DMS79 (cell line): ENCODE measurements around the gene BRAT1.
"Not testable (repeated sequence)": the region's sequence is repeated elsewhere in the genome, so short reads cannot be mapped to it uniquely, and the experiment has no call there.

Source experiments
- DNase-seq: peaks from one replicate; lab custom pipeline; 2025; lab: John Stamatoyannopoulos, UW

BRAT1 gene

DNA sequence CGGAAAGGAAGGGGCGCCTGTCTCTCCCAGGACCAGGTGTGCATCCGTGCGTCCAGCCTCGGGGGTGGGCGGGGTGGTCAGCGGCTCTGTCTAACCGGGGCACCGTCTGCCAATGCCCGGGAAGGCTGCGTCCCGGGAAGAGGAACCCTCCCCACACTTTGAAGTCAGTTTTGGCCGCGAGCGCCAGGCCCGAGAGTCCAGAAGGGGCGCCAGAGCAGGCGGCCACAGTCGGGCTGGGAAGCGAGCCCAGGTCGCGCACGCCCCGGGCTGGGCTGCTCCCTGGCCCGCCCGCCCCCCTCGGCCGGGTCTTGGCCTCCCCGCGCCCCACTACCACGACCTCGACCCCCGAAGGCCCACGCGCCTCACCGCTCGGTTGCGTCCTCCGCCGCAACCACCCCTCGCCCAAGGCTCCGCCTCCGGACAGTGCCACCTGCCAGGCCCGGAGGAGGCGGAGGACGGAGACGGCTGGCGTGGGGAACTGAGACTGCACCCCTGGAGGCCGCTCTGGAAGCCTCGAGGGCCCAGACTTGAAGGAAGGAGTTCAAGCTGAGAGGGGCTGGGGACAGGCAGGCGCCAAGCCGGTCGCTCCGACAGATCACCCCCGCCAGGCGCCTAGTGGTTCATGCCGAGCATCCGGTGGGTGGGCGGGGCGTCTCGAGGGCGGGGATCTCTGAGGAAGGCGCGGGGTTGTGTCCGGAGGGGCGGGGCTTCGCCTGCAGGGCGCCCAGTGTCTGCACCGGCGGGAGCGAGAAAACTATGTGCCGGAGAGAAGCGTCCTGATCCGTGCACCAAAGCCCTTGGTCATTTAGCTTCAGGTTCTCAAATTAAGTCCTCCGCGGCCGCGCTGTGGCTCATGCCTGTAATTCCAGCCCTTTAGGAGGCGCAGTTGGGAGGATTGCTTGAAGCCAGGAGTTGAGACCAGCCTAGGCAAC is at the start of gene BRAT1:
Gene BRAT1 (minus strand): TSS at position 404 of the 932 bp plus-strand sequence. CDS start 1,093 bp downstream, outside the sequence.
- DNase-seq = peak; percentile 84

DNA sequence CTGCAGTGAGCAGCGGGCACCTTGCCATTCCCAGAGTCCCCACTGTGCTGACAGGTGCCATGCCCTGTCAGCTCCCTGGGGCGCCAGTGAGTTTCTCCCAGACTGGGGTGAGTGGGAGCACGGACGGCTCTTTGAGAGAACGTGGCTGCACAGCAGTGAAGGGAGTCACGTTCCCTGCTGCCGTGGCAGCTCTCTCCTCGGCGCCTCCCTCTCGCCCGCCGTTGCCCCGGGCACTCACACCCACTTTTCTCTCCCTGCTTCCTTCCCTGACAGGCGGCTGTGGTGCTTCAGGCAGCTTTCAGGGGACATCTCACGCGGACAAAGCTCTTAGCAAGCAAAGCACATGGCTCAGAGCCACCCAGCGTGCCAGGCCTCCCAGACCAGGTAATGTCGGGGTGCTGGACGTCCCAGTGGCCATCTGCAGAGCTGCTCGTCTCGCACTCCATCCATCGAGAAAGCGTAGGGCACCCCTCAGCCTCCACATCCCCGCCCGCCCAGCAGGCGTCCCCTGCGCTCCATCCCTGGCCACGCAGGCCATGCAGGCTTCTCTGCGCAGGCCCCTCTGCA is 49.4 kb upstream of the BRAT1 start:
- peak; percentile 75 for DNase-seq

GRCh38 chr7:2603044-2603965 is 48.0 kb upstream of the BRAT1 start:
- DNase-seq = no peak

DNA sequence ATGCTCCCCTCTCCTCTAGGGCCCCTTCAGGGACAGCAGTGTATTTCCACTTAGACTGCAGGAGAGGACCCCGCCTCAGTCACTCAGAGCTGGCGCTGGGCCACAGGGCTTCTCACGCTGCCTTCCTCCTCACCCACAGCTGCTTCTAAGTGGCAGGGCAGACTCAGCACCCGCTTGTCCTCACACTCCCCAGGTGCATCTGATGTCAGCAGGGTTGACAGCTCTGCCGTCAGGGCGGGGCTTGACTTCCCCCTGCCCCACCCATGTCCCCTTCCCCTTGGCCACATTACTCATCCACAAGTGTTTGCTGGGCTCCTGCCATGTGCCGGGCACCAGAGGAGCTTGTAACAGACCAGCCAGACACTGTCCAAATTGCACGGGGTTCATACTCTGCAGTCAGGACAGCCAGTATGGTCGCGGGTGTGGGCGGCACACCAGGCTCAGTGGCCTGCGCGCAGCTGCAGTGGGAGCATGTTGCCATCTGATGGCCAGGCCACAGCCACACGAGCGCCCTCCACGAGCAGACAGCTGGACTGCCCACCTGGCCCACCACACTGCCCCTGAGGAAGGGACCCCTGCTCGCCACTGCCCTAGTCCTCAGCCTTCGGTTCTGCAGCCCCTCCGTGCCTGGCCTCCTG is 47.2 kb upstream of the BRAT1 start:
- peak; percentile 49 for DNase-seq

DNA sequence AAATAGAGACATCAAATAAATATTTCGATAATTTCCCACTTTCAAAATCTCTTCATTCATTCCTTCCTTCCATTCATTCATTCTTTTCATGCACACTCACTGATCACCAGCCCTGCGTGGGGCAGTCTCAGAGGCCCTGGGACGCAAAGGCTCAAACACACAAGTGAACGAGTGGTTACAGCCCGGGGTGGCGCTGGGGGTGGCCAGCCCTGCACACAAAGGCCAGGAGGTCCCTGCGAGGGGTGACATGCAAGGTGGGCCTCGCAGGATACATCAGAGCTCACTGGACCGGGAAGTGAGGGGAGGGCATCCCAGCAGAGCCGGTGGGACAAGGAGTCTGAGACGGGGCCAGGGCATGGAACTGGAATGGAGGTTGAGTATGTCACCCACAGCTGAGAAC is 46.6 kb upstream of the BRAT1 start:
- no peak for DNase-seq

GRCh38 chr7:2601065-2601464 is 45.7 kb upstream of the BRAT1 start:
- DNase-seq = no peak

- no peak for DNase-seq
These were observed 43.0 kb upstream of the BRAT1 start for GRCh38 chr7:2598154-2598823.

DNA sequence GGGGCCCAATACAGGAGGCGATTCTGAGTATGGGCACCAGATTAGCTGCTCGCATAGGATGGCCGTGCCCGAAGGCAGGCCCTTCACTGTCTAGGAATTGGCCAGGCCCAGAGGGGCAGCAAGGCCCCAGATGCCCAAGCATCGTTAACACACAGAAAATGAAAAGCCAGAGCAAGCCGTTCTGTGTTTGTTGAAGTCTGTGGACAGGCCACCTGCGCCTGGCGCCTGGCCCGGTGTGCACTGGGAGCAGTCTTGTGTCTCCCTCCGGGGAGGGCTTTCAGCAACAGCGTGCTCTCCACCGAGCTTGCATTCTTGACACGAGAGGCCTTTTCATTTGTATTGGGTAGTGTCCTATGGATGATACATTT is 41.9 kb upstream of the BRAT1 start:
- no peak for DNase-seq

DNA sequence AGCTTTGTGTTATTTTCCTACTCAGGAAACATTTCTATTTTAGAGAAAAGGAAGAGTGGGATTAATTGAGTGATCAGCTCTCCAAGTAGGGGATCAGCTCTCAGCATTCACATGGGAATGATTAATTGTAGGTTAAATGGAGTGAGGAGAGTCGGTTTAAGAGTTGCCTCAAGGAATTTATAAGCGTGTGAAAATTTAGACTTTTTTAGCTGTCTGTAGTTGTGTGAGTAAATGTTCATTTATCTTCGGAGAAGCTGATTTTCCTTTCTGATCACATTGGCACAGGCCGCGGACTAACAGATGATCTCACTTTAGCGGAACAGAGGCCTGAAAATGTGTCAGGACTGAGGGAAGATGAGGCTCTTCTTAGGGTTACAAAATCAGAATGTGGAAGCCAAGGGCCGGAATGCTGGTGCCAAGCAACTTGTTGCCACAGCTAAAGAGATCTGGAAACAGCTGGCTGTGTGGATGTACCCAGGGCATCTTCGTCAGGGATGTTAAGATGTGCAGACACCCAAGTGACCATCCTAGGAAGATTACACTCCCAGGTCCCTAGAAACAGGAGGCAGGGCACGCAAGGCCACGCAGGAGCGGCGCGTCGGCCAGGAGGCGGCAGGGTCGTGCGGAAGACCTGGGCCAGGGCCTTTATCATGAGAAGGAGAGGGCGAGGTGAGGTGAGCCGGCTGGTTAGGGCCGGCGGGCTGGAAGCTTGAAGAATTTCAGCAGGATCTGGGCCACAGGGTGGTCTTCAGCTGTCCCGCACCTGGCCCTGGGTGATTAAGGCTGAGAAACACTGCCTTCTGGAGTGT is 41.3 kb upstream of the BRAT1 start:
- no peak for DNase-seq

GRCh38 chr7:2595258-2595860 is 40.0 kb upstream of the BRAT1 start:
- no peak for DNase-seq

- no peak for DNase-seq
These were observed 39.3 kb upstream of the BRAT1 start for GRCh38 chr7:2594599-2594998.

- DNase-seq = no peak
These were observed 37.9 kb upstream of the BRAT1 start for GRCh38 chr7:2593036-2593727.

- peak; percentile 32 for DNase-seq
These were observed 37.1 kb upstream of the BRAT1 start for GRCh38 chr7:2592375-2592865.

DNA sequence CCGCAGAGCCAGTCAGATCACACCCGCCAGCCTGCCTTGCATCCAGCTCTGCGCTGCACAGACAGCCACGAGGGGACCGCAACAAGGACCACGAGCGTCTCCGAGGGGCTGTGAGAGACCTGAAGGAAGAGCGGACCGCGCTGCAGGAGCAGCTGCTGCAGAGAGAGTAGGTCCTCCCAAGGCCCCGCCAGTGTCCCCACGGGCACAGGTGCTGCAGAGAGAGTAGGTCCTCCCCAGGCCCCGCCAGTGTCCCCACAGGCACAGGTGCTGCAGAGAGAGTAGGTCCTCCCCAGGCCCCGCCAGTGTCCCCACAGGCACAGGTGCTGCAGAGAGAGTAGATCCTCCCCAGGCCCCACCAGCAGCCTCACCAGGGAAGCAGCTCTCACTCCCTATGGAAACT is 34.6 kb upstream of the BRAT1 start:
- not testable (repeated sequence) for DNase-seq

- DNase-seq = no peak
These were observed 34.0 kb upstream of the BRAT1 start for GRCh38 chr7:2589341-2589740.

- DNase-seq = no peak
These were observed 32.5 kb upstream of the BRAT1 start for GRCh38 chr7:2587778-2588177.

- DNase-seq = no peak
These were observed 31.8 kb upstream of the BRAT1 start for GRCh38 chr7:2587134-2587533.

GRCh38 chr7:2586326-2587020 is 31.1 kb upstream of the BRAT1 start:
- no peak for DNase-seq

DNA sequence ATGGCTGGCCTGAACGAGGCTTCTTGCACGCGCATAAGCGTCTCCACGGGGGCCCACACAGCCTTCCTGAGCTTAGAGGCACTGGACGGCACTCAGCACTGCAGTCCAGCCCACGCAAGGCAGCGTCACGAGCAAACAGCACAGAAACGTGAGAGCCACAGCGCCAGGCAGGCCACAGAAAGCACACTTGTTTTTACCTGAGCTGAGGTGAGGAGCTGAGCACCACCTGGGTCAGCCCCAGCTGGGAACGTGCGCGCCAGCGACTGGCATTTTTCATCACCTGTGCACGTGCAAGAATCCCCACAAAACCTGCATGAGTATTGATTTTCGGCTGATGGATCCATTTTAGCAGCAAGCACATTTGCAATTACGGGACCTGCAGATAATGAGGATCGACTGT is 30.1 kb upstream of the BRAT1 start:
- no peak for DNase-seq
